IPS-11a (cell line): ENCODE data around the gene AP2A2.

Experiments used
- H3K4me3 ChIP-seq: one replicate; pipeline ENCODE4 v1.5.1; 2013; ENCODE audit warnings: low read depth, low read length, control low read depth

The AP2A2 gene

GRCh38 chr11:1038921-1039320, 113.3 kb downstream of the AP2A2 start:
- no peak overlapping the region for H3K4me3 ChIP-seq

- no peak overlapping the region for H3K4me3 ChIP-seq
Measured at GRCh38 chr11:1039481-1040427, 114.1 kb downstream of the AP2A2 start.

GRCh38 chr11:1040428-1041148, 114.9 kb downstream of the AP2A2 start:
- H3K4me3 ChIP-seq: no peak overlapping the region

- H3K4me3 ChIP-seq: no peak overlapping the region
Measured at GRCh38 chr11:1041149-1041467, 115.4 kb downstream of the AP2A2 start.

GRCh38 chr11:1041471-1041870, 115.8 kb downstream of the AP2A2 start:
- no peak overlapping the region for H3K4me3 ChIP-seq

- no peak overlapping the region for H3K4me3 ChIP-seq
Measured at GRCh38 chr11:1041936-1042608, 116.4 kb downstream of the AP2A2 start.

GRCh38 chr11:1042626-1043562, 117.2 kb downstream of the AP2A2 start:
- no peak overlapping the region for H3K4me3 ChIP-seq

- H3K4me3 ChIP-seq: no peak overlapping the region
Measured at GRCh38 chr11:1043563-1044096, 118.0 kb downstream of the AP2A2 start.

GRCh38 chr11:1044160-1044559, 118.5 kb downstream of the AP2A2 start:
- no peak overlapping the region for H3K4me3 ChIP-seq

GRCh38 chr11:1047595-1048156, 122.0 kb downstream of the AP2A2 start:
- no peak overlapping the region for H3K4me3 ChIP-seq

- no peak overlapping the region for H3K4me3 ChIP-seq
Measured at GRCh38 chr11:1048375-1049070, 122.9 kb downstream of the AP2A2 start.

- no peak overlapping the region for H3K4me3 ChIP-seq
Measured at GRCh38 chr11:1049071-1049405, 123.4 kb downstream of the AP2A2 start.

GRCh38 chr11:1049431-1049891, 123.8 kb downstream of the AP2A2 start:
- H3K4me3 ChIP-seq: no peak overlapping the region

GRCh38 chr11:1049911-1050580, 124.4 kb downstream of the AP2A2 start:
- H3K4me3 ChIP-seq: no peak overlapping the region

GRCh38 chr11:1050581-1051355, 125.1 kb downstream of the AP2A2 start:
- no peak overlapping the region for H3K4me3 ChIP-seq

GRCh38 chr11:1051356-1052132, 125.9 kb downstream of the AP2A2 start:
- H3K4me3 ChIP-seq: no peak overlapping the region
